Measurements from ENCODE around the gene FAM98C.

DNA sequence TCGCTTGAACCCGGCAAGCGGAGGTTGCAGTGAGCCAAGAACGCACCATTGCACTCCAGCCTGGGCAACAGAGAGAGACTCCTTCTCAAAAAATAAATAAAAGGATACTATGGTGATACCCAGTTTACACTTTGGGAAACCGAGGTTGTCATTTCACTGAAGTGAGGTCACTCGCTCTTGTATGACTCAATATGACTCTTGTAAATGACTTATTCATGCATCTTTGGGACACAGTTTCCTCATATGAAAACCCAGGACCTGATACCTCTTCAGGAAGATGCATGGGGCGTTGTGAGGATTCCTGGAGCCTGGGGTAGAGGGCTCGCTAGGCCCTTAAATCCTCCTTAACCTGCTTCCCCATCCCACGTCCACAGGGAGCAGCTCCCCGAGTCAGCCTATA is 24.0 kb upstream of the FAM98C start:
- TF ChIP-seq, protein P1, sequence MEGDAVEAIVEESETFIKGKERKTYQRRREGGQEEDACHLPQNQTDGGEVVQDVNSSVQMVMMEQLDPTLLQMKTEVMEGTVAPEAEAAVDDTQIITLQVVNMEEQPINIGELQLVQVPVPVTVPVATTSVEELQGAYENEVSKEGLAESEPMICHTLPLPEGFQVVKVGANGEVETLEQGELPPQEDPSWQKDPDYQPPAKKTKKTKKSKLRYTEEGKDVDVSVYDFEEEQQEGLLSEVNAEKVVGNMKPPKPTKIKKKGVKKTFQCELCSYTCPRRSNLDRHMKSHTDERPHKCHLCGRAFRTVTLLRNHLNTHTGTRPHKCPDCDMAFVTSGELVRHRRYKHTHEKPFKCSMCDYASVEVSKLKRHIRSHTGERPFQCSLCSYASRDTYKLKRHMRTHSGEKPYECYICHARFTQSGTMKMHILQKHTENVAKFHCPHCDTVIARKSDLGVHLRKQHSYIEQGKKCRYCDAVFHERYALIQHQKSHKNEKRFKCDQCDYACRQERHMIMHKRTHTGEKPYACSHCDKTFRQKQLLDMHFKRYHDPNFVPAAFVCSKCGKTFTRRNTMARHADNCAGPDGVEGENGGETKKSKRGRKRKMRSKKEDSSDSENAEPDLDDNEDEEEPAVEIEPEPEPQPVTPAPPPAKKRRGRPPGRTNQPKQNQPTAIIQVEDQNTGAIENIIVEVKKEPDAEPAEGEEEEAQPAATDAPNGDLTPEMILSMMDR (conservative IDR thresholded peaks at IDR 0.05; ENCODE audit: low read length) = no peak
- no peak for TF ChIP-seq EZH2phosphoT487 (IDR thresholded peaks at IDR 0.05; ENCODE audit: borderline replicate concordance, low read depth, low read length)

All from OCI-LY7 (cell line).